Pancreas (tissue), 10 donors: ENCODE data around the gene OR51B5. TPM values are rescaled to one million over a fixed set of nuclear protein-coding genes. Genes with fewer than 3 reads are reported as not detected.
"Not testable (repeated sequence)": the region's sequence is repeated elsewhere in the genome, so short reads cannot be mapped to it uniquely, and the experiment has no call there.

Source experiments
- ATAC-seq, 4 donors: fragments of 200-7000 bp; cut with Tn5 transposase; one replicate each; pipeline versions ENCODE4 v1.8.0 to v1.9.1; 2020; ENCODE audit warnings: mild to moderate bottlenecking in 4 of 4, moderate library complexity in 4 of 4
- DNase-seq, 6 donors: peaks; one replicate each; pipeline ENCODE4 v3.0.0-alpha.2; 2020
- FAIRE-seq: peaks from 2 replicates; lab custom pipeline; 2012; peaks lifted over from hg19 to GRCh38; lab: Jason Lieb, UNC
- H3K27ac ChIP-seq, 4 donors: fragments of 200-600 bp; sonication (generic); 1 replicate in 3 of 4; 2 replicates in 1 of 4; pipeline versions ENCODE4 v1.5.0 to v1.8.0; 2020
- H3K27me3 ChIP-seq, 4 donors: fragments of 200-600 bp; one replicate each; pipeline ENCODE4 v1.8.0; 2021
- H3K36me3 ChIP-seq, 3 donors: fragments of 200-600 bp; sonication (generic) in 1 of 3; one replicate each; pipeline versions ENCODE4 v1.5.0 to v1.8.0; 2020 to 2021
- H3K4me1 ChIP-seq, 3 donors: fragments of 200-600 bp; one replicate each; pipeline ENCODE4 v1.8.0; 2021
- H3K4me3 ChIP-seq, 4 donors: fragments of 200-600 bp; sonication (generic) in 2 of 4; one replicate each; pipeline versions ENCODE4 v1.5.0 to v1.8.0; 2020 to 2021
- H3K9me3 ChIP-seq, 4 donors: fragments of 200-600 bp; one replicate each; pipeline ENCODE4 v1.8.0; 2021
- WGBS, 2 donors: extraction: QIAGEN DNeasy Blood & Tissue Kit; methylation state at CpG; one replicate each; pipeline ENCODE4 v1.1.7; 2013; 5-methylcytosine and 5-hydroxymethylcytosine counted together
- intact Hi-C, 3 donors: fragments of 100-400 bp; cut with DNase I; formaldehyde crosslinking; loops; one replicate each; pipeline versions ENCODE4 v1.11.1 to v1.14.2; 2022
- polyA plus RNA-seq, 2 donors: library from polyadenylated mRNA; stranded (reverse); fragments of 200-250 nt; gene quantifications; one replicate each; pipeline ENCODE4 v1.2.3, GENCODE V29; 2013
- total RNA-seq, 6 donors: library from RNA; stranded (reverse); fragmentation: NEBNext Ultra II Directional in 4 of 6; extraction: Animal tissue kit (Norgen Biotek cat#: 25700) in 4 of 6; gene quantifications; one replicate each; pipeline versions ENCODE4 v1.2.1 to v1.2.4, GENCODE V29; 2021 to 2023
- TF ChIP-seq, protein P1 (sequence below), 4 donors: fragments of 200-600 bp; sonication (generic) in 3 of 4; IDR thresholded peaks; one replicate each; pipeline versions ENCODE4 v1.5.0 to v1.8.0; 2021; ENCODE audit warnings: antibody characterized with exemption in 4 of 4
- donor health status: healthy with polysubstance abuse.
- donor health status: DM: no; HTN: no; CAD: no; lungs with moderate emphysema.
- donor health status: DM: no; HTN: no; CAD: no.
- donor health status: control.
- donor health status: control.
- donor health status: Bipolar disorder and iron deficiency.
- donor health status: DM: yes; HTN: yes; CAD: no.
- donor health status: DM: no; HTN: no; CAD: no.
- donor health status: DM: no; HTN: no; CAD: no.
- donor health status: DM: yes; HTN: yes; CAD: no.

OR51B5 gene
- total and polyA plus RNA-seq, 8 donors, result 0.05 to 0.24 (median 0.17) TPM; not detected in 4

DNA sequence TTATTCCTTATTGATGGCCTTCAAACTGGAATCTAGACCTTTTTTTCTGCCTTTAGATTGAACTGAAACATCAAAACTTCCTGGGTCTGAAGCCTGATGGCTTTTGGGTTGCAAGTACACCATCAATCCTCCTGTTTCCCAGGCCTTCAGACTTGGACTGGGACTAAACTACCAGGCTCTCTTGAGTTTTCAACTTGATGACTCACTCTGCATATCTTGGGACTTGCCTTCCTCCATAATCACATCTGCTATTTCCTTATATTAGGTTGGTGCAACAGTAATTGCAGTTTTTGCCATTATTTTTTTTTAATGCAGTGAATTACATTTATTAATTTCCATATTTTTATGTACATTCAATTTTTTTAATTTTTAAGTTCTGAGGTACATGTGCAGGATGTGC, 7.0 kb downstream of the OR51B5 start:
- H3K27ac ChIP-seq, result no peak overlapping the region
- FAIRE-seq, result no peak
- intact Hi-C loops, result no loop called here

DNA sequence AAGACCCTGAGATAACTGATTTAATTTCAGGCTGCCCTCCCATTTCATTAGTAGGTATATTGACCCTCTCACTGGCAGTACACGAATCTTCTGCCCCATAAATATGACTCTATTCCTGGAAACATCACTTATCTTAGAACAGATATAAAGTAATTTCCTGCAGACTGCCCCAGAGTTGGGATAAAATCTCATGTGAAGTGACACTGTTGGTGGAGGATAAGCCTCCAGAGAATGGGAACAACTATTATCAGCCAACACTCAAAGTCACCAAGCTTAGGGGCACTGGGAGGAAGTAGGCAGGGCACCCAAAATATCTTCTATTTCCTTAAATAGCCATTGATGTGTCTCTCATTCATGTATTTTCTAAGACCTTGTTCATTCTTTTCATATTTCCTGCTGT, 8.2 kb downstream of the OR51B5 start:
- intact Hi-C loops, result no loop called here
- no peak for FAIRE-seq
- H3K27ac ChIP-seq, result no peak overlapping the region
- TF ChIP-seq, protein P1, sequence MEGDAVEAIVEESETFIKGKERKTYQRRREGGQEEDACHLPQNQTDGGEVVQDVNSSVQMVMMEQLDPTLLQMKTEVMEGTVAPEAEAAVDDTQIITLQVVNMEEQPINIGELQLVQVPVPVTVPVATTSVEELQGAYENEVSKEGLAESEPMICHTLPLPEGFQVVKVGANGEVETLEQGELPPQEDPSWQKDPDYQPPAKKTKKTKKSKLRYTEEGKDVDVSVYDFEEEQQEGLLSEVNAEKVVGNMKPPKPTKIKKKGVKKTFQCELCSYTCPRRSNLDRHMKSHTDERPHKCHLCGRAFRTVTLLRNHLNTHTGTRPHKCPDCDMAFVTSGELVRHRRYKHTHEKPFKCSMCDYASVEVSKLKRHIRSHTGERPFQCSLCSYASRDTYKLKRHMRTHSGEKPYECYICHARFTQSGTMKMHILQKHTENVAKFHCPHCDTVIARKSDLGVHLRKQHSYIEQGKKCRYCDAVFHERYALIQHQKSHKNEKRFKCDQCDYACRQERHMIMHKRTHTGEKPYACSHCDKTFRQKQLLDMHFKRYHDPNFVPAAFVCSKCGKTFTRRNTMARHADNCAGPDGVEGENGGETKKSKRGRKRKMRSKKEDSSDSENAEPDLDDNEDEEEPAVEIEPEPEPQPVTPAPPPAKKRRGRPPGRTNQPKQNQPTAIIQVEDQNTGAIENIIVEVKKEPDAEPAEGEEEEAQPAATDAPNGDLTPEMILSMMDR (IDR thresholded peaks at IDR 0.05), result no peak
- DNase-seq, result no peak
- no peak overlapping the region for H3K4me3 ChIP-seq
- H3K27me3 ChIP-seq, result no peaks in the 10 kb centered on the region
- 28 to 42% methylated on average over 1 of the region's 1 CpG for WGBS, 2 donors
- no peaks in the 10 kb centered on the region for H3K9me3 ChIP-seq
- no peaks in the 10 kb centered on the region for H3K36me3 ChIP-seq
- no peak for ATAC-seq
- H3K4me1 ChIP-seq, result no peaks in the 10 kb centered on the region

More for the DNA sequence above, 7.0 kb downstream of the OR51B5 start:
- no peaks in the 10 kb centered on the region for H3K9me3 ChIP-seq
- no peak overlapping the region for H3K4me3 ChIP-seq
- DNase-seq (no peak), ATAC-seq (no peak)
- no peaks in the 10 kb centered on the region for H3K4me1 ChIP-seq
- TF ChIP-seq, protein P1 (IDR thresholded peaks at IDR 0.05), result no peak
- no peaks in the 10 kb centered on the region for H3K36me3 ChIP-seq
- no peaks in the 10 kb centered on the region for H3K27me3 ChIP-seq

DNA sequence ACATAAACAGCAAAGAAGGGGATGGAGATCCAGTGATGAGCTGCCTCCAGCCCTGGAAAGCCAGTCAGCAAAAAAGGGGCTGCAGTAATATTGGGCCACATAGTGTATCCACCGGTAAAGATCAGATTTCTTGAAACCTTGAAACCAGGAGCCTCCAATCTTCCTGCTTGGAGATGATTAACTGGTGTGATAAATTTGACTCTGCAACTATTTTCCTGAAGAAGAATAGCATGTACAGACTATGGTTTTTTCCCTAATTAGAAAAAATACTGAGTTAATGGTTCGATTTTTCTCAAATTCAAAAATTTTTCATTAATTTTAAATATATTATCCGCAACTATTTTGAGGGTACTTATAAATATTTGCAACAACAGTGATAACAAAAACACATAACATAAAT, 19.1 kb downstream of the OR51B5 start, which contains the start of gene OR51B2:
TSS of gene OR51B2 (minus strand) at position 101 of the 400 bp plus-strand sequence. CDS start at position 101, 0 bp downstream.
- no peak for FAIRE-seq
- intact Hi-C loops, result no loop called here
- Histone ChIP-seq H3K36me3 (no peaks in the 10 kb centered on the region), H3K9me3 (no peaks in the 10 kb centered on the region), H3K27me3 (peaks cover 0 to 2% (median 0%) of the 10 kb centered on the region in 4 donors), H3K4me1 (no peaks in the 10 kb centered on the region), H3K27ac (no peak within 1 kb of the TSS), H3K4me3 (no peak within 1 kb of the TSS)
- ATAC-seq, result no peak
- TF ChIP-seq, protein P1 (IDR thresholded peaks at IDR 0.05), result no peak
- 51 to 59% methylated on average over 3 of the region's 3 CpGs for WGBS, 2 donors
- DNase-seq, result no peak

DNA sequence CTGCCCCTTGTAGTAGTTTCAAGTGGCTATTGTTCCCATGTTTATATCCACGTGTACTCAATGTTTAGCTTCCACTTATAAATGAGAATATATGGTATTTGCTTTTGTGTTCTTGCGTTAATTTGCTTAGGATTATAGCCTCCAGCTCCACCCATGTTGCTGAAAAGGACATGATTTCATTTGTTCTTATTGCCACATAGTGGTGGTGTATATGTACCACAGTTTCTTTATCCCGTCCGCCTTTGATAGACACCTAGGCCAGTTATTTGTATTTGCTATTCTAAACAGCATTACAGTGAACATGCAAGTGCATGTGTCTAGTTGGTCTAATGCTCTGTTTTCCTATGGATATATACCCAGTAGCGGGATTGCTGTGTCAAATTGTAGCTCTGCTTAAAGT, 26.0 kb downstream of the OR51B5 start:
- no peaks in the 10 kb centered on the region for H3K4me1 ChIP-seq
- no peak overlapping the region for H3K4me3 ChIP-seq
- intact Hi-C loops, result no loop called here
- no peak for ATAC-seq
- no peak for DNase-seq
- H3K9me3 ChIP-seq, result no peaks in the 10 kb centered on the region
- TF ChIP-seq, protein P1 (IDR thresholded peaks at IDR 0.05), result no peak
- 55 to 67% methylated on average over 5 of the region's 5 CpGs for WGBS, 2 donors
- H3K36me3 ChIP-seq, result no peaks in the 10 kb centered on the region
- no peak for FAIRE-seq
- H3K27me3 ChIP-seq, result peaks cover 0 to 7% (median 0%) of the 10 kb centered on the region in 4 donors
- H3K27ac ChIP-seq, result no peak overlapping the region

DNA sequence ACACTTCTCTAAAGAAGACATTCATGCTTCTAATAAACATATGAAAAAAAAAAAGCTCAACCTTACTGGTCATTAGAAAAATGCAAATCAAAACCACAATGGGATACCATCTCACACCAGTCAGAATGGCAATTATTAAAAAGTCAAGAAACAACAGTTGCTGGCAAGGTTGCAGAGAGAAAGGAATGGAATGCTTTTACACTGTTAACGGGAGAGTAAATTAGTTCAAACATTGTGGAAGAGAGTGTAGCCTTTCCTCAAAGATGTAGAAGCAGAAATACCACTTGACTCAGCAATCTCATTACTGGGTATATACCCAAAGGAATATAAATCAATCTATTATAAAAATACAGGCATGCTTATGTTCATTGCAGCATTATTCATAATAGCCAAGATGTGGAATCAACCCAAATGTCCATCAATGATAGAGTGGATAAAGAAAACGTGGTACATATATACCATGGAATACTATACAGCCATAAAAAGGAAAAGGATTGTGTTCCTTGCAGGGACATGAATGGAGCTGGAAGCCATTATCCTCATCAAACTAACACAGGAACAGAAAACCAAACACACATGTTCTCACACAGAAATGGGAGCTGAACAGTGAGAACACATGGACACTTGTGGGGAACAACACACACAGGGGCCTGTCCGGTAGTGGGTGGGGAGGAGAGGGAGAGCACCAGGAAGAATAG, 29.8 kb downstream of the OR51B5 start:
- H3K27me3 ChIP-seq, H3K27ac ChIP-seq, H3K36me3 ChIP-seq, ATAC-seq, intact Hi-C loops, H3K4me3 ChIP-seq, H3K9me3 ChIP-seq, DNase-seq, FAIRE-seq, H3K4me1 ChIP-seq: not testable (repeated sequence)
- 56 to 68% methylated on average over 3 of the region's 3 CpGs for WGBS, 2 donors
